ENCODE data around the gene KRTAP19-1. TPM values are rescaled to one million over a fixed set of nuclear protein-coding genes. Genes with fewer than 3 reads are reported as not detected.

KRTAP19-1 gene
- total and polyA plus RNA-seq, 12 donors, result not detected

DNA sequence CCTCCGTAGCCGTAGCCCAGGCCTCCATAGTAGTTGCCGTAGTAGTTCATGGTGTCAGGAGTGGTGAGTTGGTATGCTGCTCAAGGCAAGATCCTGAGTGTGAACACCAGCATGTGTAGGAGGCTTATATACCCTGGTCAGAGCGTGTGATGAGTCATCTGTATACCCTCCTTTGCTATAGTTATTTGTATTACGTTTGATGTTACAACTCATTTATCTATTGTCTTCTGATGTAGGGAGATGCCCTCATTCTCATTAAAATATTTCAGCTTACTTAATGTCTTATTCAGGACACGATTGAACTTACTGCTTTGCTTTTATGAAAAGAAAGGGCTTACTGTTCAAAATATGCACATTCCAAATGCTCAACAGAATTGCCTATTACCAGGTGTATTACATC lies 21.9 kb upstream of the KRTAP19-1 start, which contains the start of gene KRTAP19-5:
KRTAP19-5 (minus strand) TSS at position 101 of the 400 bp plus-strand sequence; CDS start at position 50, 51 bp downstream.
- Histone ChIP-seq H3K4me3 (no peak within 1 kb of the TSS), H3K27me3 (no peaks in the 10 kb centered on the region), H3K9me3 (peaks cover 0 to 4% (median 0%) of the 10 kb centered on the region in 11 donors), H3K4me1 (no peaks in the 10 kb centered on the region), H3K27ac (no peak within 1 kb of the TSS), H3K36me3 (no peaks in the 10 kb centered on the region)
- 73 to 81% methylated on average over 6 of the region's 6 CpGs for WGBS, 2 donors
- DNase-seq (no peak), ATAC-seq (no peak)
- TF ChIP-seq, protein P1, sequence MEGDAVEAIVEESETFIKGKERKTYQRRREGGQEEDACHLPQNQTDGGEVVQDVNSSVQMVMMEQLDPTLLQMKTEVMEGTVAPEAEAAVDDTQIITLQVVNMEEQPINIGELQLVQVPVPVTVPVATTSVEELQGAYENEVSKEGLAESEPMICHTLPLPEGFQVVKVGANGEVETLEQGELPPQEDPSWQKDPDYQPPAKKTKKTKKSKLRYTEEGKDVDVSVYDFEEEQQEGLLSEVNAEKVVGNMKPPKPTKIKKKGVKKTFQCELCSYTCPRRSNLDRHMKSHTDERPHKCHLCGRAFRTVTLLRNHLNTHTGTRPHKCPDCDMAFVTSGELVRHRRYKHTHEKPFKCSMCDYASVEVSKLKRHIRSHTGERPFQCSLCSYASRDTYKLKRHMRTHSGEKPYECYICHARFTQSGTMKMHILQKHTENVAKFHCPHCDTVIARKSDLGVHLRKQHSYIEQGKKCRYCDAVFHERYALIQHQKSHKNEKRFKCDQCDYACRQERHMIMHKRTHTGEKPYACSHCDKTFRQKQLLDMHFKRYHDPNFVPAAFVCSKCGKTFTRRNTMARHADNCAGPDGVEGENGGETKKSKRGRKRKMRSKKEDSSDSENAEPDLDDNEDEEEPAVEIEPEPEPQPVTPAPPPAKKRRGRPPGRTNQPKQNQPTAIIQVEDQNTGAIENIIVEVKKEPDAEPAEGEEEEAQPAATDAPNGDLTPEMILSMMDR (IDR thresholded peaks at IDR 0.05), result no peak
- intact Hi-C loops (cut with DNase I), result loop anchor here in 1 of 10 donors (10.0 kb wide), 1 partner anchor 63 kb away; the partner anchor contains the start of gene KRTAP19-7

DNA sequence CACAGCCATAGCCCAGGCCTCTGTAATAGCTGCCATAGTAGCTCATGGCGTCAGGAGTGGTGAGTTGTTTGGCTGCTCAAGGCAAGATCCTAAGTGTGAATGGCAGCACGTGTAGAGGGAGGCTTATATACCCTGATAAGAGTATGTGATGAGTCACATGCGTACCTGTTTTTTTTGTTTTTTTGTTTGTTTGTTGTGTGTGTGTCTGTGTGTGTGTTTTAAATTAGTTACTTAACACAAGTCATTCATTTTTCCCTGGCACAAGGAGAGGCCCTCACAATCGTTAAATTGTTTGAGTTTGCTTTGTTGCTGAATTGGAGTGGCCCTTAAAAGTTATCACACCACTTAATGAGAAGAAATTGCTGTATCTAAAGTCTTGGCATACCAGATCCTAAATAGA lies 16.9 kb upstream of the KRTAP19-1 start, which contains the start of gene KRTAP19-4:
KRTAP19-4 (minus strand) TSS at position 101 of the 400 bp plus-strand sequence; CDS start at position 46, 55 bp downstream.
- Histone ChIP-seq H3K36me3 (no peaks in the 10 kb centered on the region), H3K4me1 (no peaks in the 10 kb centered on the region), H3K9me3 (peaks cover 0 to 9% (median 0%) of the 10 kb centered on the region in 11 donors), H3K27me3 (no peaks in the 10 kb centered on the region), H3K27ac (no peak within 1 kb of the TSS), H3K4me3 (no peak within 1 kb of the TSS)
- intact Hi-C loops (cut with DNase I), result no loop called here
- TF ChIP-seq, protein P1 (IDR thresholded peaks at IDR 0.05), result no peak
- ATAC-seq (no peak), DNase-seq (no peak)
- 60% methylated on average over 4 of the region's 4 CpGs for WGBS, 2 donors

DNA sequence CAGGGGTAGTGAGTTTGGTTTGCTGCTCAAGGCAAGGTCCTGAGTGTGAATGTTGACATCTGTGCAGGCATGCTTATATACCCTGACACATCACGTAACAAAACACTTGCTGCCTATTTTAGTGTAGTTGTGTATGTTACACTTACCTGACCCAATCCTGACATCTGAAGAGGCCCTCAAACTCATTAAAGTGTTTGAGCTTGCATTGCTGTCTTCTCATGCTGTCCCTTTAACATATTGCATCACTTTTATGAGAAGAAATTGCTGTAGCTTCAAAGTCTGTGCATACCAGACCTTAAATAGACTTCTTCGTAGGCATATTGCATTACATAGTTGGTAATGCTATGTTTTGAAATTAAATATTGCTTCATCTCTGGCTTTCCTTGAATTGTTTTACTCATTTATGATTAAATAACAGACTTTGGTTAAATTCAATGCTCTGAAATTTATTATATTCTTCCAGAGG lies 11.8 kb upstream of the KRTAP19-1 start, which contains the start of gene KRTAP19-3:
KRTAP19-3 (minus strand) TSS at position 51 of the 466 bp plus-strand sequence. CDS start 56 bp downstream, outside the sequence.
- Histone ChIP-seq H3K4me3 (no peak within 1 kb of the TSS), H3K27me3 (no peaks in the 10 kb centered on the region), H3K27ac (no peak within 1 kb of the TSS), H3K36me3 (no peaks in the 10 kb centered on the region), H3K9me3 (peaks cover 0 to 20% (median 0%) of the 10 kb centered on the region in 11 donors), H3K4me1 (no peaks in the 10 kb centered on the region)
- ATAC-seq, result no peak
- intact Hi-C loops (cut with DNase I), result no loop called here
- WGBS, 2 donors, result 76 to 77% methylated on average over 2 of the region's 2 CpGs
- TF ChIP-seq, protein P1 (IDR thresholded peaks at IDR 0.05), result no peak
- DNase-seq, result no peak

DNA sequence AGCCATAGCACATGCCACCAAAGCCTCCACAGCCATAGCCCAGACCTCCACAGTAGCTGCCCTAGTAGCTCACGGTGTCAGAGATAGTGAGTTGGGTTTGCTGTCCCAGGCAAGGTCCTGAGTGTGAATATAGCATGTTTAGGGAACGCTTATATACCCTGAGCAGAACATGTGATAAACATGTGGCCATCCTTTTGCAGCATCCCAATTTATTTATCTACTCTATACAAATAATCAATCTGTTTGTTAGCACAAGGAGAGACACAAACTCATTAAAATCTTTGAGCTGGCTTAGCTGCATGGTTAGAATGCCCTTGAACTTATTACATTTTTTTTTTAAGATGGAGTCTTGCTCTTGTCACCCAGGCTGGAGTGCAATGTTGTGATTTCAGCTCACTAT lies 7.2 kb upstream of the KRTAP19-1 start, which contains the start of gene KRTAP19-2:
KRTAP19-2 (minus strand) TSS at position 101 of the 400 bp plus-strand sequence; CDS start at position 13, 88 bp downstream.
- ATAC-seq (peak in 1 of 8 donors; percentile 11), DNase-seq (no peak)
- H3K27ac ChIP-seq, result no peak within 1 kb of the TSS
- H3K4me3 ChIP-seq, result no peak within 1 kb of the TSS
- intact Hi-C loops (cut with DNase I), result no loop called here
- H3K36me3 ChIP-seq, result no peaks in the 10 kb centered on the region
- TF ChIP-seq, protein P1 (IDR thresholded peaks at IDR 0.05), result no peak
- peaks cover 0 to 7% (median 0%) of the 10 kb centered on the region in 9 donors for H3K4me1 ChIP-seq
- no peaks in the 10 kb centered on the region for H3K27me3 ChIP-seq
- 86 to 89% methylated on average over 2 of the region's 2 CpGs for WGBS, 2 donors
- peaks cover 0 to 27% (median 4%) of the 10 kb centered on the region in 11 donors for H3K9me3 ChIP-seq

Measured in heart right ventricle (tissue), 16 donors.